Stimulated activated effector memory CD8-positive, alpha-beta T cell treated with anti-CD3 and anti-CD28 coated beads, Interleukin-12 subunit alpha, Interleukin-12 subunit beta, amount 100 ng/mL, for 72 hours (primary cell): ENCODE data around the gene RAD51AP1.

Experiments
- ATAC-seq: fragments of 150-1000 bp; cut with Tn5 transposase; 2 replicates; pipeline ENCODE4 v1.10.0; 2021
- DNase-seq, 2 donors: peaks; one replicate each; pipeline ENCODE4 v3.0.0; 2021 to 2022; ENCODE audit warnings: low spot score in 2 of 2
- H3K27ac Mint-ChIP-seq: one replicate; pipeline ENCODE4 v1.8.0; 2022; ENCODE audit warnings: mild to moderate bottlenecking, mixed read lengths
- H3K36me3 Mint-ChIP-seq: one replicate; pipeline ENCODE4 v1.8.0; 2022; ENCODE audit warnings: mild to moderate bottlenecking, mixed read lengths
- H3K4me1 Mint-ChIP-seq: one replicate; pipeline ENCODE4 v1.8.0; 2022; ENCODE audit warnings: mixed read lengths
- H3K4me3 Mint-ChIP-seq: one replicate; pipeline ENCODE4 v1.8.0; 2022; ENCODE audit warnings: mild to moderate bottlenecking, mixed read lengths
- H3K9me3 Mint-ChIP-seq: one replicate; pipeline ENCODE4 v1.8.0; 2022; ENCODE audit warnings: mixed read lengths

RAD51AP1 gene

DNA sequence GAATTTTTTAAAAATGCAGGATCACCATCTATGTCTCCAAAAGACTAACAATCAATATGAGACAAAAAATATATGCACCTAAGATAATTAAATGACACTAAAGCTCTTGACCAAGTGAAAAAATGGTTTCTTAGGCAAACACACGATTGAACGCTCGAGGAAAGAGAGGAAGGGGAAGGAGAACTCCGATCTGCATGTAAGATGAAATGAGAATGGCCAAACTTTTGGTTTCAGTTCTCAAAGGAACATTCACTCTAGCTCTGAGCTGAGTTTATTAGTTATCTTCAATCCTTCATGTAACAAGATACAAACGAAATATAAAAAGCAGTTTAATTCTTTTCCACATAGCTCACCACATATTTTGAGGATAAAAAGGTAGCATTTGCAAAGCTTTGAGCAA is 26.1 kb downstream of the RAD51AP1 start:
- Mint-ChIP-seq H3K4me3 (no peak overlapping the region), H3K4me1 (no peaks in the 10 kb centered on the region), H3K27ac (no peak overlapping the region), H3K36me3 (no peaks in the 10 kb centered on the region), H3K9me3 (no peaks in the 10 kb centered on the region)
- no peak for ATAC-seq
- no peak for DNase-seq

DNA sequence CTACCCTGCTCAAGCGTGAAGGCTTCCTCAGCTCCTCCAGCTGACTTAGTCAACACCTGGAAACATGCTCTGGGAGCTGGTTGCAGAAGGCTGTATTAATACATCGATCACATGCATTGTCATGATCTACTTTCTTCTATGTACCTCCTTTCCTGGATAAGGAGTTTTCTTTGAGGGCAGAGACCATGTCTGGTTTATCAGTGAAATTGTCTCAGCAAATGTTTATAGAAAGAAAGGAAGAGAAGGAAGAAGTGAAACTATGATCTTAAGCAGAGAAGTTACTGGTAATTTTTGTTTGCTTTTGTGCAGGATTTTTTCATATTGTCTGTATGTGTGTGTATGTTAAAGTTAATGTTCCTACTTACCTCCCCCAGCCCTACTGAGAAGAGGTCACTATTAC is 27.8 kb downstream of the RAD51AP1 start:
- H3K9me3 Mint-ChIP-seq: no peaks in the 10 kb centered on the region
- H3K4me3 Mint-ChIP-seq: no peak overlapping the region
- DNase-seq (no peak), ATAC-seq (no peak)
- no peaks in the 10 kb centered on the region for H3K4me1 Mint-ChIP-seq
- H3K27ac Mint-ChIP-seq: no peak overlapping the region
- no peaks in the 10 kb centered on the region for H3K36me3 Mint-ChIP-seq

DNA sequence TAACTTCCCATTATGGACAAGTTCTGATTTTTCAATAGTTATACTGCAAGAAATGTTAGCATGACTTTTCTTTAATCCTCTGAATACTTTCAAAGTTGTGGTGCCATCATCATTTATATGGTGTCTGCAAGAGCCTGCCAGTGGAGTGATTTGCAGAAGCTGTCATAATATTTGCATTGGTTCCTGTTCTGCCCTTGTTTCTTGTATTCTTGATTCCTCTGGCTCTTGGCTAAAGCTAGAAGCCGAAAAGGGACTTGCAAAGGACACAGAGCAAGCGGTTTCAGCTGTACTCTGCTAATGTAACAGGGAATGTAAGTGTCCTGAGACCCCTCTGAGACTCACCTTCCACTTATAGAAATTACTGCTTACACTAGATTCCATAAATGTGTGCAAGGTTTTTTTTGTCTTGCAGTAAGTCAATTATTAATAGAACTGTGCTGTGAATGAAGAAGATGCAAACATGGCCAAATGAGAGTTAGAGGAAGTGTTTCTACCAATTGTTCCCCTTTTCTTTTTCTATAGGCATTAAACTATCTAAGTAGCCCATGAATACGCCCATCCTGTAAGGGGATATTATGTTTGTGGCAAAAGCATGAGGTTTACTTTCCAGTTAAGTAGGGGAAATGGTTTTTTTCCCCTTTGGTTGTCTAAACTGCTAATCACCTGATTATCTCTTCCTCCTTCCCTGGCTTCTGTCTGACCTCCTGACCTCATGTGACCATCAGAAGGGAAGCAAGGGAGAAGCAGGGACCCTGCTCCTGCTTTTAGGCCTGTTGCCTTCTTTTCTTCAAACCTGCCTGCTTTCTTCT is 28.6 kb downstream of the RAD51AP1 start:
- Mint-ChIP-seq H3K4me3 (no peak overlapping the region), H3K36me3 (no peaks in the 10 kb centered on the region), H3K27ac (no peak overlapping the region), H3K4me1 (no peaks in the 10 kb centered on the region), H3K9me3 (no peaks in the 10 kb centered on the region)
- no peak for DNase-seq
- no peak for ATAC-seq

DNA sequence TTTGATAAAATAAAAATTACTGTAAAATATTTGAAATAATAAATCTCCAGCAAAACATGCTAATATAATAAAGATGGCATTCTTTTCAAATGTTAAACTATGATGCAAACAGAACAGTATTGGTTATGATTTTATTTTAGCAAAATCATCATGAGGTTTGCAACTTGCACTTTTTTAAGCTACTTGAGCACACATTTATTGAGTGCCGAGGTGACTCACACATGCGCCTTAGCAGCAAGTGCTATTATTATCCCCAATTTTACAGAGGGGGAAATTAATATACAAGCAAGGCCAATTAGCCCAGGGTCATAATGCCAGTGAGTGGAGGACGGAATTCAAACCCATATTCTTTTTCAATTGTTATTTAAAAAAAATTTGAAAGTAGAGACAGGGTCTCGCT is 30.6 kb downstream of the RAD51AP1 start:
- no peaks in the 10 kb centered on the region for H3K36me3 Mint-ChIP-seq
- DNase-seq (no peak), ATAC-seq (no peak)
- H3K27ac Mint-ChIP-seq: no peak overlapping the region
- no peak overlapping the region for H3K4me3 Mint-ChIP-seq
- H3K9me3 Mint-ChIP-seq: no peaks in the 10 kb centered on the region
- no peaks in the 10 kb centered on the region for H3K4me1 Mint-ChIP-seq

DNA sequence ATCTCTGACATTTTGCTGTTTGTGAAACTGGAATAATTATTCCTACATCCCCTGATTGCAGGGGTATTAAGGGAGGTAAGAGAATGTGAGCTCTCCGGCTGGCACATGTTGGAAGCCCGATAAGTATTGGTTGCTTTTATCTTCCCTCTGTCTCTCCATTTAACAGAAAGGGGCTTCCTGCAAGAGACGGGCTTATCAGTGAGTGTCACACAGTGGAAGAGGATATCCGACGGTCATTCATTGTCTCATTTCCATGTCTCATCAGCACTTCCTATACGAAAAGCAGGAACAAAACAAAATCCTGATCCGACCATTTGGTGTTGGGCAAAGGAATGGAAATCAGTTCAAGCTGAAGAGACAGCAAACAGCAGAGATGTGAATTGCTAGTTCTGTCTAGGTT is 34.0 kb downstream of the RAD51AP1 start:
- ATAC-seq (no peak), DNase-seq (no peak)
- Mint-ChIP-seq H3K4me3 (no peak overlapping the region), H3K27ac (no peak overlapping the region), H3K9me3 (no peaks in the 10 kb centered on the region), H3K36me3 (no peaks in the 10 kb centered on the region), H3K4me1 (no peaks in the 10 kb centered on the region)

DNA sequence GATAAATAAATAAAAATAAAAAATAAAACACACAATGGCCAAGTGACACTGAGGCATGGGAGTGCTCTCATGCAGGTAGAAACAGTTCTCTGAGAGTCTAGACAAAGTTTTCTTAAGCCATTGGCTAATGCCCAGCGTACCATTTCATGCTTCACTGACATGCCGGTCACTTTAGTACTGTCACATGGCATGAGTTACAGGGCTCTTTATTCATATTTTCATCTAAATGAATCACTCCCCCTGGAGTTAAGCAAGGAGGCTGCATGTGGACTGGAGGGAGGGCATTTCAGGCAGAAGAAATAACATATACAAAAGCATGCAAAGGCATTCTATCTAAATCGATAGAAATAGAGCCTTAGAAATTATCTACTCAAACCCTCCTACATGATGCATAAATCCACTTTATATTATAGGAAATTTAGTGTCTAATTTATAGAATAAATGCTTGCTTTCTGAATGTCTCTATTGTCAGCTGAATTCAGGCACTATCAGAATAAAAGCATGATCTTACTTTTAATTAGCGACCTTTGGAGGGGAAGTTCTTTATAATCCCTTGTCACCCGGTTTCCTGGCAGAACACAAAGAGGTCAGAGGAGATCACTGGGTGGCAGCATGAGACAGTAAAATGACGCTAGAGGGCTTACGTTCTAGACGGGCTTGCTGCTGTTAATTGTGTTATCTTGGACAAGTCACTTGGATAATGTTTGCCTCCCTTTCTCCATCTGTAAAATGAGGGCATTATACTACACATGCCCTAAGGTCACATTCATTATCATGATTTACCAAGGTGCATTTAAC is 40.8 kb downstream of the RAD51AP1 start:
- no peaks in the 10 kb centered on the region for H3K36me3 Mint-ChIP-seq
- ATAC-seq (no peak), DNase-seq (no peak)
- no peak overlapping the region for H3K27ac Mint-ChIP-seq
- H3K4me1 Mint-ChIP-seq: no peaks in the 10 kb centered on the region
- no peaks in the 10 kb centered on the region for H3K9me3 Mint-ChIP-seq
- no peak overlapping the region for H3K4me3 Mint-ChIP-seq

DNA sequence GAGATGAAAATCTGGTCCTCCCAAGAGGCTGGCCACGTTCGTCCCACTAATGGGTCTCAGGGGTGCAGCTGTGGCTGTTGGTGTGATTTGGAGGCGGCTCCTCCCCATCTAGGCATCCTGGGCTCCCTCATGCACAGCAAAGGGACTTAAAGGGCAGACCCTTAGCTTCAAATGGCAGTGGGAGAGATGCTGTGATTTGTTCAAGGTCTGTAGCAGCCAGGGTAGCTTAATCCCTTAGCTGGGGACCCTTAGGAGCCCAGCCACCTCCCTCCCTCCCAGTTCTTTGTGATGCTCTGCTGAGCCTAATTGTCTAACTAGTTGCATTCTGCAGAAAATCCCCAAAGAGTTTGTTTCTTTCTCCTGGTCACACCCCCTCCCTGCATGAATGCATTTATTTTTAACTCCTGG is 41.6 kb downstream of the RAD51AP1 start:
- no peak overlapping the region for H3K27ac Mint-ChIP-seq
- no peak overlapping the region for H3K4me3 Mint-ChIP-seq
- no peaks in the 10 kb centered on the region for H3K4me1 Mint-ChIP-seq
- H3K9me3 Mint-ChIP-seq: no peaks in the 10 kb centered on the region
- ATAC-seq (no peak), DNase-seq (no peak)
- no peaks in the 10 kb centered on the region for H3K36me3 Mint-ChIP-seq

DNA sequence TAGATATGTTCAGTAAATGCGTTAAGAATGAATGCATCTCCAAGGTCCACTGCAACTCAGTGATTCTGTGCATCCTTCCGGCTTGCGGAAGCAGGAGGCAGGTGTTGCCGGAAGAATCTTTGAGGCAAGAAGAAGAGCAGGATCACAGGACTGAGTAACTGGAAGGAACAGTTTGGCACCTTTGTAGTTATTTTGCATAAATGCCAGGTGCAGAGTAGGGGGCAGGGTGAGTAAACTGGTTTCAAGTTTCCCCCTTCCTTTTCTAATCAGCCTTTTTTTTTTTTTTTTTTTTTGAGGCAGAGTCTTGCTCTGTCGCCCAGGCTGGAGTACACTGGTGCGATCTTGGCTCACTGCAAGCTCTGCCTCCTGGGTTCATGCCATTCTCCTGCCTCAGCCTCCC is 45.6 kb downstream of the RAD51AP1 start:
- ATAC-seq (no peak), DNase-seq (no peak)
- no peak overlapping the region for H3K27ac Mint-ChIP-seq
- no peaks in the 10 kb centered on the region for H3K9me3 Mint-ChIP-seq
- no peaks in the 10 kb centered on the region for H3K36me3 Mint-ChIP-seq
- no peaks in the 10 kb centered on the region for H3K4me1 Mint-ChIP-seq
- H3K4me3 Mint-ChIP-seq: no peak overlapping the region

DNA sequence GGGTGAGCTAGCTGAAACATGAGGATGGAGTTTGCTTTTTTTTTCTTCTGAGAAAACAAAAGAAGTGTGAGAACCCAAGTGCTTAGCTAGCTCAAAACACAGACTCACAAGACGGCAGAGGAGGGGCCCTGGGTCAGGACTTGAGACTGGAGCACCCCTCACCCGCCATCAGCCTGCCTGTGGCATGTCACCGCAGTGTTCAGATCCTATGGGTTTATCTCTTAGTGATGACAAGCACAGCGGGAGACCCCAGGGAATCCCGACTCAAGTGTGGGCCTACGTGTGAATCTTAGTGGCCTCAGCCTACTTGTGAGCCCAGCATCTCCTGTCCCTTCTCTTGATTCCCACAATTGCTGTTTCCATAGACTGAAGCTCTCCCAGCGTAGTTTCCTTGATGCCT is 46.2 kb downstream of the RAD51AP1 start:
- DNase-seq: no peak
- H3K4me3 Mint-ChIP-seq: no peak overlapping the region
- no peak for ATAC-seq
- no peaks in the 10 kb centered on the region for H3K4me1 Mint-ChIP-seq
- H3K36me3 Mint-ChIP-seq: no peaks in the 10 kb centered on the region
- no peaks in the 10 kb centered on the region for H3K9me3 Mint-ChIP-seq
- no peak overlapping the region for H3K27ac Mint-ChIP-seq

DNA sequence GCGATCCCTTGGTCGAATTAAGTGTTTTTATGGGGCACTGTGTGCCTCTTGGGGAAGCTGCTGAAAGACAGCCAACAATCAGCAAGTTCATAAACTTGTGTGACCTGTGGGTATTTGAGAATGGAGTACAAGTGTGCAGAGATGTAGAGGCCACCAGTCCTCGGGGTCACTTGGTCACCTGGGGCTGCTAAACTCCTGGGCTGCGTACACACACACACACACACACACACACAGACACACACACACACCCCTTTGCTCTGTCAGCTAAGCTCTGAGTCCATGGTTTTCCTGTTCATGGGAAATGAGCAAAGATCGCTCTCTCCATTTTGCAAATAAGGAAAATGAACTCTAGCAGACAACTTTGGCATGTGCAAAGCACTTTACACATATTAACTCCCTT is 47.8 kb downstream of the RAD51AP1 start:
- Mint-ChIP-seq H3K4me3 (no peak overlapping the region), H3K27ac (no peak overlapping the region), H3K4me1 (no peaks in the 10 kb centered on the region), H3K9me3 (no peaks in the 10 kb centered on the region), H3K36me3 (no peaks in the 10 kb centered on the region)
- ATAC-seq: no peak
- no peak for DNase-seq

DNA sequence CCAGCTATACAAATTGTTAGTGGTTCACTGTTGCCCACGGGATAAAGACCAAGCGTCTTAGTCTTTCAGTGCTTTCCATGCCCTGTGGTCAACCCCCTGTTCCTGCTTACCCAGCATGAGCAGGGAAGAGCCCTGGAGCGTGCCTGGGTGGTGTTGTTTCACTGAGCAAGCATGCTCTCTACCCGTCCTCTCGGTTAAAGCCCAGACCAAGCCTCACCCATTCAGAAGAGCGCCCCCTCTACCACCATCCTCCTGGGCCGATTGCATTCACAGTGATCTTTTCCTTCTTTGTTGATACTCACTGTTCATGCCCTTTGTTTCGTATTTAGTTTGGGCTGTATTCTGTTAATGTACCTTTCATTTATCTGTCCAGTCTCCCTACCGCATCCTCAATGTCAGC is 48.4 kb downstream of the RAD51AP1 start:
- Mint-ChIP-seq H3K4me1 (no peaks in the 10 kb centered on the region), H3K36me3 (no peaks in the 10 kb centered on the region), H3K4me3 (no peak overlapping the region), H3K27ac (no peak overlapping the region), H3K9me3 (no peaks in the 10 kb centered on the region)
- DNase-seq: no peak
- ATAC-seq: no peak

DNA sequence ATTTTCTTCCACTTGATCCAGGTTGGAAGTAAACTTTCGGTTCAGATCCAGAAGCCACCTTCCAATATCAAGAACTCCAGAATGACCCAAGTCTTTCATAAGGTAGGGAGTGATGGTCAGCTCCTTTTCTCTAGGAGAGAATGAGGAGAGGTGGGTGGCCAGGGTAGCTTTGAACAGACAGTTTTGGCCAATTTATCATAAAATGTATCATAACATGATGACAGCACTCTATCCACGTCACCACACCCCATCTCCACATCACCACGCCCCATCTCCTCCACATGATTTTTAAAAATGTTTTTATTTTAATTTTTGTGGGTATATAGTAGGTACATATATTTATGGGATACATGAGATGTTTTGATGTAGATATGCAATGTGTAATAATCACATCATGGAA is 50.2 kb downstream of the RAD51AP1 start:
- no peak for ATAC-seq
- Mint-ChIP-seq H3K4me1 (no peaks in the 10 kb centered on the region), H3K9me3 (no peaks in the 10 kb centered on the region), H3K27ac (no peak overlapping the region), H3K36me3 (no peaks in the 10 kb centered on the region), H3K4me3 (no peak overlapping the region)
- no peak for DNase-seq

DNA sequence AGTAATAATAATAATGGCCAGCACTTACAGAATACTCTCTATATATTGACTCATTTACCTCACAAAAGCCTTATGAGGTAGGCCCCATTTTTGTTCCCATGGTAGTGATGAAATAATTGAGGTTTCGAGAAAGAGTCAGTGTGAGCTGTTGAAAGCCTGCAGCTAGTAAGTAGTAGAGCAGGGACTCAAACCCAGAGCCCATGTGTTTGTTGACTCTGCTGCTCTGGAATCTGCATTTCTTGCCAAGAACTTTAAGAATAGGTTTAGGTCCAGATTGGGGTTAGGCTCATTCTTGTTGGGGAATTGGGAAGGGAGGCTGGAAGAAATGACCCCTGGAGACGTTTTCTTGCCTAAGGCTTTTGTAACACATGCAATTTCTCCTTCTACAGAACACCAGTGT is 51.3 kb downstream of the RAD51AP1 start:
- H3K36me3 Mint-ChIP-seq: no peaks in the 10 kb centered on the region
- H3K4me1 Mint-ChIP-seq: no peaks in the 10 kb centered on the region
- H3K9me3 Mint-ChIP-seq: no peaks in the 10 kb centered on the region
- H3K27ac Mint-ChIP-seq: no peak overlapping the region
- DNase-seq (no peak), ATAC-seq (no peak)
- no peak overlapping the region for H3K4me3 Mint-ChIP-seq

DNA sequence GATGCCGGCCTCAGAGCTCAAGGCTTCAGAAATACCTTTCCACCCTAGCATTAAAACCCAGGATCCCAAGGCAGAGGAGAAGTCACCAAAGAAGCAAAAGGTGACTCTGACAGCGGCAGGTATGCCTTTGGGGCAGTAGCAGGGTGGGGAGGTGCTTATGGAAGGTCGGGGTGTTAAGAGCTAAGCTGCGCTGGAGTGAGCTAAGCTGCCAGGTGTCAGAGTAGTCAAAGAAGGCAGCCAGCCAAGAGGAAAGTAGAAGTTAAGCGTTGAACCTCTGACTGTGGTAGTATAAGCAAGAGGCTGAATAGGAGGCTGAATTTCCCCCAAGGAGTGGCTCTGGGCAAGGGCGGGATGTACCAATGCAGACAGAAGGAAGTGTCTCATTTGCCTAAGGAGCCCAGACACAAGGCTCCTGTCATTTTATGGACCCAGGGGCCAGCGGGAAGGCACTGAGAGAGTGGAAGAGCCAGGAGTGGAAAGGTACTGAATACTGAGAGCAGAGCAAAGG is 52.5 kb downstream of the RAD51AP1 start:
- Mint-ChIP-seq H3K9me3 (no peaks in the 10 kb centered on the region), H3K4me3 (no peak overlapping the region), H3K27ac (no peak overlapping the region), H3K36me3 (no peaks in the 10 kb centered on the region), H3K4me1 (no peaks in the 10 kb centered on the region)
- no peak for ATAC-seq
- no peak for DNase-seq

DNA sequence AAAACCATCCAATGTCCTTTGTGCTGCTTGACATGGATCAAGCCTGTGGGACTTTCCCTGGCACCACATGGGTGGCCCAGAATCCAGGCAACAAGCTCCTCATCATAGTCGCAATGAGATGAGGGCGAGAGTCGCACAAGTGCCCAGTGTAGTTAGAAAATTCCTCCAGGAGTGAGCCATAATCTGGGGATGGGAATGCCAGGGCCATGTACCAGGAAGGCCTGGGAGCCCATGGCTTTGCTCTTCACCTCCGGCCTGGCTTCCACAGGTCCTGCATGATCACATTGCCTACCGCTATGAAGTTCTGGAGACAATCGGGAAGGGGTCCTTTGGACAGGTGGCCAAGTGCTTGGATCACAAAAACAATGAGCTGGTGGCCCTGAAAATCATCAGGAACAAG is 57.2 kb downstream of the RAD51AP1 start:
- no peak overlapping the region for H3K27ac Mint-ChIP-seq

DNA sequence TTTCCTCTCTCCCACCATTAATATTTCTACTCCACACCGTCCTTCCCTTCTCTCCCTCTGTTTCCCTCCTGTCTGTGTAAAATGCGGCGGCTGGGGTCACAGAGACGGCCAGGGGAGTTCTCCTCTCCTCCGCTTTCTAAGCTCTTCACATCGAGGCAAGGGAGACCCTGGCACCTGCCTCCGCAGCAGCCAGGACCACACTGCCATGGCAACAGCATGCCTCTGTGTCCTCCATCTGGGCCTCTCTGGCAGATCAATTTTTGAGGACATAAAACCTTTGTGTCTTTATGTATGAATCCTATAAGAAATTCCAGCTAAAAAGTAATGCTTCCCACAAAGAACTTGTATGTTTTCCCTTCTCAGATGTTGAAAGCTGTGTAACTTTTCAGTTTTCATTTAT is 64.7 kb downstream of the RAD51AP1 start:
- Mint-ChIP-seq H3K4me1 (peaks cover 16% of the 10 kb centered on the region), H3K27ac (no peak overlapping the region), H3K4me3 (no peak overlapping the region), H3K9me3 (no peaks in the 10 kb centered on the region), H3K36me3 (no peaks in the 10 kb centered on the region)
- ATAC-seq: no peak
- no peak for DNase-seq

More for the DNA sequence above, 57.2 kb downstream of the RAD51AP1 start:
- Mint-ChIP-seq H3K9me3 (no peaks in the 10 kb centered on the region), H3K36me3 (no peaks in the 10 kb centered on the region), H3K4me1 (no peaks in the 10 kb centered on the region), H3K4me3 (no peak overlapping the region)
- DNase-seq: no peak
- no peak for ATAC-seq
